Vagina (tissue), 2 donors: ENCODE results near the gene PDE8A.

Source experiments
- POLR2A ChIP-seq, 2 donors: fragments of 450-650 bp; IDR thresholded peaks; one replicate each; pipeline ENCODE4 v1.6.1; 2017; ENCODE audit warnings: antibody characterized with exemption in 2 of 2, mild to moderate bottlenecking in 2 of 2, moderate library complexity in 2 of 2
- TF ChIP-seq, protein P1 (sequence below), 3 experiments: fragments of 450-650 bp in 2 of 3; fragments of 200-600 bp in 1 of 3; sonication (generic) in 1 of 3; IDR thresholded peaks; one replicate each; pipeline ENCODE4 v1.5.1; 2017 to 2019; ENCODE audit warnings: antibody characterized with exemption in 3 of 3, mild to moderate bottlenecking in 2 of 3, moderate library complexity in 2 of 3

DNA sequence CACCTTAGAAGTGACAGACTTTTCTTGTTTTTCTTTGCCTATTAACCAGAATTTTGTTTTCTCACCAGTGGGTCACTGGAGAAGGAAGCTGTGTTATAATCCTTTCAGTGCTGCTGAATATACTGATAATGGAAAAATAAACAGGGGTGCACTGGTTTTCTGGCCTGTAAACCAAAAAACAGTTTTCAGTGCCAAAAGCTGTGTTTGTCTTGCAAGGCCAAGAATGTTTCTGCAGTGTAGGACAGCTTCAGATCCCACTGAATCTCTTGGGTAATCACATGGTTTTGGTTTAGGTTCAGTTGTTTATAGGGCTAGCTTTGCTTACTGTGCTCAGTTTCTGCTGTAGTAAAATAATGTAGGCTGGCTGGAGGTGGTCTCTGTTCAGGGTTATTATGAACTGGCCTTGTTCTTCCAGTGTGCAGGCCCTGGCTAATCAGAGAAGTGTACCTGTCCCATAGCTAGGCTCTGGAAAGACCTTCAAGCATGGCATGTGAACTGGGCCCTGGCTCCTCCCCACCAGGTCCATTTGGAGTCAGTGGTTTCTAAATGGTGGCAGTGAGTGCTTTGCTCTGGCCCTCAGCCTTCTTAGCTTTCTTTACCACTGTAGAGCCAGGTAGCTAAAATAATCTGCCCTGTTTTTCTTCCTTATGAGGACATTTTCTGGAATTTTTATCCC is 18.7 kb downstream of the PDE8A start:
- TF ChIP-seq, protein P1, sequence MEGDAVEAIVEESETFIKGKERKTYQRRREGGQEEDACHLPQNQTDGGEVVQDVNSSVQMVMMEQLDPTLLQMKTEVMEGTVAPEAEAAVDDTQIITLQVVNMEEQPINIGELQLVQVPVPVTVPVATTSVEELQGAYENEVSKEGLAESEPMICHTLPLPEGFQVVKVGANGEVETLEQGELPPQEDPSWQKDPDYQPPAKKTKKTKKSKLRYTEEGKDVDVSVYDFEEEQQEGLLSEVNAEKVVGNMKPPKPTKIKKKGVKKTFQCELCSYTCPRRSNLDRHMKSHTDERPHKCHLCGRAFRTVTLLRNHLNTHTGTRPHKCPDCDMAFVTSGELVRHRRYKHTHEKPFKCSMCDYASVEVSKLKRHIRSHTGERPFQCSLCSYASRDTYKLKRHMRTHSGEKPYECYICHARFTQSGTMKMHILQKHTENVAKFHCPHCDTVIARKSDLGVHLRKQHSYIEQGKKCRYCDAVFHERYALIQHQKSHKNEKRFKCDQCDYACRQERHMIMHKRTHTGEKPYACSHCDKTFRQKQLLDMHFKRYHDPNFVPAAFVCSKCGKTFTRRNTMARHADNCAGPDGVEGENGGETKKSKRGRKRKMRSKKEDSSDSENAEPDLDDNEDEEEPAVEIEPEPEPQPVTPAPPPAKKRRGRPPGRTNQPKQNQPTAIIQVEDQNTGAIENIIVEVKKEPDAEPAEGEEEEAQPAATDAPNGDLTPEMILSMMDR (IDR thresholded peaks at IDR 0.05) = no peak
- no peak for TF ChIP-seq POLR2A (IDR thresholded peaks at IDR 0.05)
